ENCODE measurements around the gene SFN. TPM values are rescaled to one million over a fixed set of nuclear protein-coding genes. Genes with fewer than 3 reads are reported as not detected.

Gene SFN
- total and polyA plus RNA-seq, 2 of the 13 experiments (the other 11 are each of a cell fraction or from before 2014, with no cell fraction given): 4.3 to 5.6 TPM

- TF ChIP-seq USF2 (IDR thresholded peaks at IDR 0.05; ENCODE audit: low read depth, low read length) (no peak), USF2 (CRISPR knock-in tag; IDR thresholded peaks at IDR 0.05; ENCODE audit: borderline replicate concordance) (no peak), KIAA2018 (CRISPR knock-in tag; IDR thresholded peaks at IDR 0.05; ENCODE audit: borderline replicate concordance) (no peak), ZNF607 (CRISPR knock-in tag; IDR thresholded peaks at IDR 0.05; ENCODE audit: borderline replicate concordance) (0 out of 2 replicates have a peak, but pooled peaks have one; percentile 41), ATF7-NPFF (CRISPR knock-in tag; IDR thresholded peaks at IDR 0.05; ENCODE audit: low read depth) (0 out of 2 replicates have a peak, but pooled peaks have one; percentile 12), FOXC1 (CRISPR knock-in tag; IDR thresholded peaks at IDR 0.05; ENCODE audit: borderline replicate concordance) (no peak), ELK4 (CRISPR knock-in tag; IDR thresholded peaks at IDR 0.05; ENCODE audit: borderline replicate concordance) (no peak), DR1 (CRISPR knock-in tag; IDR thresholded peaks at IDR 0.05) (no peak), NR0B2 (CRISPR knock-in tag; IDR thresholded peaks at IDR 0.05) (no peak), SRSF4 (IDR thresholded peaks at IDR 0.05; ENCODE audit: low read depth, low read length, poor library complexity, severe bottlenecking) (no peak), SOX6 (IDR thresholded peaks at IDR 0.05) (no peak), SOX6 (CRISPR knock-in tag; IDR thresholded peaks at IDR 0.05) (no peak), SMAD9 (CRISPR knock-in tag; IDR thresholded peaks at IDR 0.05) (0 out of 2 replicates have a peak, but pooled peaks have one; percentile 53), ZNF878 (CRISPR knock-in tag; IDR thresholded peaks at IDR 0.05) (no peak), SOX13 (IDR thresholded peaks at IDR 0.05) (no peak), SOX13 (CRISPR knock-in tag; conservative IDR thresholded peaks at IDR 0.05 in 1 of 2, IDR thresholded peaks at IDR 0.05 in 1 of 2) (no peak), ZNF33B (CRISPR knock-in tag; IDR thresholded peaks at IDR 0.05) (no peak)
Measured at GRCh38 chr1:26911399-26912146, 48.6 kb downstream of the SFN start (continued).

Data from HepG2 (cell line).